Neural cell (in vitro differentiated cells): Measurements from ENCODE around the gene GSPT2.

Experiments used
- EP300 ChIP-seq: fragments of 450-650 bp; conservative IDR thresholded peaks from 2 replicates; pipeline ENCODE4 v1.6.1; 2014; ENCODE audit warnings: antibody characterized with exemption, mild to moderate bottlenecking, moderate library complexity; ENCODE audit not compliant: poor library complexity, severe bottlenecking
- EZH2 ChIP-seq: fragments of 200-600, 300-800 bp; shearing (Covaris generic), sonication (generic); IDR thresholded peaks from 2 replicates; pipeline ENCODE4 v1.6.1; 2014; ENCODE audit warnings: antibody characterized with exemption, low read length, borderline replicate concordance, mild to moderate bottlenecking; ENCODE audit not compliant: insufficient read depth, poor library complexity, severe bottlenecking
- POLR2AphosphoS5 ChIP-seq: IDR thresholded peaks from 2 replicates; pipeline ENCODE4 v1.6.1; 2012
- RAD21 ChIP-seq: fragments of 450-650 bp; conservative IDR thresholded peaks from 2 replicates; pipeline ENCODE4 v1.6.1; 2014; ENCODE audit warnings: antibody characterized with exemption, mild to moderate bottlenecking, moderate library complexity
- TAF1 ChIP-seq: IDR thresholded peaks from 2 replicates; pipeline ENCODE4 v1.6.1; 2012; ENCODE audit warnings: low read depth
- TF ChIP-seq, protein P1 (sequence below): fragments of 450-650 bp; IDR thresholded peaks from 2 replicates; pipeline ENCODE4 v1.5.1; 2014; ENCODE audit warnings: antibody characterized with exemption, mild to moderate bottlenecking, moderate library complexity; ENCODE audit not compliant: poor library complexity, severe bottlenecking
- TF ChIP-seq, protein P2 (sequence below): IDR thresholded peaks from 2 replicates; pipeline ENCODE4 v1.6.1; 2012; ENCODE audit warnings: borderline replicate concordance

DNA sequence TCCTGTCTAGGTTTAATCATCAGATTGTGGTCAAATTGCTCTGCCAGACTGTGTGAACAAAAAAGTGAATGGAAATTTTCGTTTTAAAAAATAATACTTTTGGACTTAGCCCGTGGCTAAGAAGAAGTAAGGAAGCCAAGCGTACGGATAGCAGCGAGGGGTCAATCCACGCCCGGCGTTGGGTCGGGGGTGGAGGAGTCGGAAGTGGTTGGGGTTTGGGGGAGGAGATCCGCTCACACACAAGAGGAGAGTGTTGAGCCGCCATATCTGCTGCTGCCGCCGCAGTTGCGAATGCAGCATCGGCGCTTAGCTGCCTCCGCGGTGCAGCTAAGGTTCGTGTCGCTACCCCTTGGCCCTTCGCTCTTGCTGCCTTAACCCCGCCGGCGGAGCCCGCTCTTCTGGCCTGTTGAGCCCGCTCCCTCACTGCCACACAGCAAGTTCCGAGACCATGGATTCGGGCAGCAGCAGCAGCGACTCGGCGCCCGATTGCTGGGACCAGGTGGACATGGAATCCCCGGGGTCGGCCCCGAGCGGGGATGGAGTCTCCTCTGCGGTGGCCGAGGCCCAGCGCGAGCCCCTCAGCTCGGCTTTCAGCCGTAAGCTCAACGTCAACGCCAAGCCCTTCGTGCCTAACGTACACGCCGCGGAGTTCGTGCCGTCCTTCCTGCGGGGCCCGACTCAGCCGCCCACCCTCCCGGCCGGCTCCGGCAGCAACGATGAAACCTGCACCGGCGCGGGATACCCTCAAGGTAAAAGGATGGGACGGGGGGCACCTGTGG is at the start of gene GSPT2:
- TF ChIP-seq, protein P1, sequence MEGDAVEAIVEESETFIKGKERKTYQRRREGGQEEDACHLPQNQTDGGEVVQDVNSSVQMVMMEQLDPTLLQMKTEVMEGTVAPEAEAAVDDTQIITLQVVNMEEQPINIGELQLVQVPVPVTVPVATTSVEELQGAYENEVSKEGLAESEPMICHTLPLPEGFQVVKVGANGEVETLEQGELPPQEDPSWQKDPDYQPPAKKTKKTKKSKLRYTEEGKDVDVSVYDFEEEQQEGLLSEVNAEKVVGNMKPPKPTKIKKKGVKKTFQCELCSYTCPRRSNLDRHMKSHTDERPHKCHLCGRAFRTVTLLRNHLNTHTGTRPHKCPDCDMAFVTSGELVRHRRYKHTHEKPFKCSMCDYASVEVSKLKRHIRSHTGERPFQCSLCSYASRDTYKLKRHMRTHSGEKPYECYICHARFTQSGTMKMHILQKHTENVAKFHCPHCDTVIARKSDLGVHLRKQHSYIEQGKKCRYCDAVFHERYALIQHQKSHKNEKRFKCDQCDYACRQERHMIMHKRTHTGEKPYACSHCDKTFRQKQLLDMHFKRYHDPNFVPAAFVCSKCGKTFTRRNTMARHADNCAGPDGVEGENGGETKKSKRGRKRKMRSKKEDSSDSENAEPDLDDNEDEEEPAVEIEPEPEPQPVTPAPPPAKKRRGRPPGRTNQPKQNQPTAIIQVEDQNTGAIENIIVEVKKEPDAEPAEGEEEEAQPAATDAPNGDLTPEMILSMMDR: no peak
- TF ChIP-seq EP300 (no peak), TAF1 (peak; percentile 73), RAD21 (no peak), POLR2AphosphoS5 (peak; percentile 82), EZH2 (no peak)
- TF ChIP-seq, protein P2, sequence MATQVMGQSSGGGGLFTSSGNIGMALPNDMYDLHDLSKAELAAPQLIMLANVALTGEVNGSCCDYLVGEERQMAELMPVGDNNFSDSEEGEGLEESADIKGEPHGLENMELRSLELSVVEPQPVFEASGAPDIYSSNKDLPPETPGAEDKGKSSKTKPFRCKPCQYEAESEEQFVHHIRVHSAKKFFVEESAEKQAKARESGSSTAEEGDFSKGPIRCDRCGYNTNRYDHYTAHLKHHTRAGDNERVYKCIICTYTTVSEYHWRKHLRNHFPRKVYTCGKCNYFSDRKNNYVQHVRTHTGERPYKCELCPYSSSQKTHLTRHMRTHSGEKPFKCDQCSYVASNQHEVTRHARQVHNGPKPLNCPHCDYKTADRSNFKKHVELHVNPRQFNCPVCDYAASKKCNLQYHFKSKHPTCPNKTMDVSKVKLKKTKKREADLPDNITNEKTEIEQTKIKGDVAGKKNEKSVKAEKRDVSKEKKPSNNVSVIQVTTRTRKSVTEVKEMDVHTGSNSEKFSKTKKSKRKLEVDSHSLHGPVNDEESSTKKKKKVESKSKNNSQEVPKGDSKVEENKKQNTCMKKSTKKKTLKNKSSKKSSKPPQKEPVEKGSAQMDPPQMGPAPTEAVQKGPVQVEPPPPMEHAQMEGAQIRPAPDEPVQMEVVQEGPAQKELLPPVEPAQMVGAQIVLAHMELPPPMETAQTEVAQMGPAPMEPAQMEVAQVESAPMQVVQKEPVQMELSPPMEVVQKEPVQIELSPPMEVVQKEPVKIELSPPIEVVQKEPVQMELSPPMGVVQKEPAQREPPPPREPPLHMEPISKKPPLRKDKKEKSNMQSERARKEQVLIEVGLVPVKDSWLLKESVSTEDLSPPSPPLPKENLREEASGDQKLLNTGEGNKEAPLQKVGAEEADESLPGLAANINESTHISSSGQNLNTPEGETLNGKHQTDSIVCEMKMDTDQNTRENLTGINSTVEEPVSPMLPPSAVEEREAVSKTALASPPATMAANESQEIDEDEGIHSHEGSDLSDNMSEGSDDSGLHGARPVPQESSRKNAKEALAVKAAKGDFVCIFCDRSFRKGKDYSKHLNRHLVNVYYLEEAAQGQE: peak; percentile 65
